AG04449 (cell line): ENCODE data around the gene ARHGAP22.

Experiments
- CTCF ChIA-PET: fragments of 350-600 bp; formaldehyde crosslinking; extraction: SDS; loops from one replicate; lab custom pipeline; 2021; ENCODE audit warnings: antibody characterized with exemption; lab: Yijun Ruan, JAX
- POLR2A ChIA-PET: fragments of 400-600, 350-600 bp; formaldehyde crosslinking; extraction: SDS; loops from one replicate; lab custom pipeline; 2020; ENCODE audit warnings: antibody characterized with exemption, inconsistent platforms; lab: Yijun Ruan, JAX
- DNase-seq: peaks from one replicate; pipeline ENCODE4 v3.0.0-alpha.2; 2010; ENCODE audit warnings: low read depth, low spot score
- H3K4me3 ChIP-seq: 2 replicates; pipeline ENCODE4 v1.5.1; 2011; ENCODE audit warnings: low read depth, mild to moderate bottlenecking, control low read depth, low read length
- CTCF ChIP-seq: IDR thresholded peaks from one replicate; pipeline ENCODE4 v1.5.1; 2011; ENCODE audit warnings: mild to moderate bottlenecking, moderate library complexity, low read length, control low read depth, inconsistent platforms; ENCODE audit not compliant: insufficient read depth; ENCODE audit errors: missing control alignments

ARHGAP22 gene

GRCh38 chr10:48399551-48399950 is 205.3 kb downstream of the ARHGAP22 start:
- ChIA-PET CTCF (interaction anchor here (0.9 to 1.4 kb wide), 5 partner anchors 8 to 256 kb away, joined by 3 to 4 read pairs (median 3); no protein-coding TSS in a partner anchor), POLR2A (no interaction called here)
- no peak overlapping the region for H3K4me3 ChIP-seq
- no peak for DNase-seq
- TF ChIP-seq CTCF = no peak

GRCh38 chr10:48399056-48399541 is 205.8 kb downstream of the ARHGAP22 start:
- H3K4me3 ChIP-seq = no peak overlapping the region
- DNase-seq = no peak
- POLR2A ChIA-PET = no interaction called here
- CTCF ChIA-PET = interaction anchor here (1.0 to 1.4 kb wide), 3 partner anchors 15 to 257 kb away, joined by 3 to 4 read pairs (median 3); no protein-coding TSS in a partner anchor
- no peak for TF ChIP-seq CTCF

GRCh38 chr10:48398261-48398660 is 206.6 kb downstream of the ARHGAP22 start:
- ChIA-PET CTCF (interaction anchor here (1.2 to 1.6 kb wide), 2 partner anchors 258 to 260 kb away, joined by 3 to 5 read pairs; no protein-coding TSS in a partner anchor), POLR2A (no interaction called here)
- no peak for DNase-seq
- no peak overlapping the region for H3K4me3 ChIP-seq
- TF ChIP-seq CTCF = no peak
